ENCODE data around the gene TMEM184C. TPM values are rescaled to one million over a fixed set of nuclear protein-coding genes. Genes with fewer than 3 reads are reported as not detected.

TMEM184C gene
- total RNA-seq, 4 donors from 2014 or later: 15.6 to 30.9 (median 20.7) TPM

DNA sequence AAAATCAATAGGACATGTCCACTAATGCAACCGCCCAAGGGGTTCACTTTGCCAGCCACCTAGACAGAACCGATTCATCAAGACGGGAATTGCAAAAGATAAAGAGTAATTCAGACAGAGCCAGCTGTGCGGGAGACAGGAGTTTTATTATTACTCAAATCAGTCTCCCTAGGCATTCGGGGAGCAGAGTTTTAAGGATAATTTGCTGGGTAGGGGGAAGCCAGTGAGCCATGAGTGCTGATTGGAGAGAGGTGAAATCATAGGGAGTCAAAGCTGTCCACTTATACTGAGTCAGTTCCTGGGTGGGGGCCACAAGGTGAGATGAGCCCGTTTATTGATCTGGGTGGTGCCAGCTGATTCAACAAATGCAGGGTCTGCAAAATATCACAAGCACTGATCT, 8.5 kb downstream of the TMEM184C start:
- Histone ChIP-seq H3K27ac (no peak overlapping the region), H3K36me3 (peaks cover 0 to 76% of the 10 kb centered on the region in 2 donors), H3K4me1 (peaks cover 5 to 12% of the 10 kb centered on the region in 2 donors), H3K27me3 (no peaks in the 10 kb centered on the region), H3K9me3 (no peaks in the 10 kb centered on the region), H3K4me3 (no peak overlapping the region)
- in situ Hi-C loops (cut with MboI; ENCODE audit: low sequenced_read_pairs in 4 of 4) (loop anchor here in 1 of 4 donors (10.0 kb wide), 1 partner anchor 49 kb away; no protein-coding TSS in a partner anchor), intact Hi-C loops (cut with DNase I; ENCODE audit: low total_unique reads) (no loop called here)
- no peak for DNase-seq
- no peak for ATAC-seq
- TF ChIP-seq CTCF (IDR thresholded peaks at IDR 0.05 in 4 of 5, conservative IDR thresholded peaks at IDR 0.05 in 1 of 5) (no peak), POLR2A (IDR thresholded peaks at IDR 0.05) (no peak)

- intact Hi-C loops (cut with DNase I; ENCODE audit: low total_unique reads): no loop called here
- no peak for ATAC-seq
- H3K27ac ChIP-seq: no peak overlapping the region
Measured at GRCh38 chr4:147626903-147627302, 9.7 kb downstream of the TMEM184C start.

GRCh38 chr4:147628415-147628814, 11.2 kb downstream of the TMEM184C start:
- Histone ChIP-seq H3K27me3 (no peaks in the 10 kb centered on the region), H3K4me3 (no peak overlapping the region), H3K9me3 (no peaks in the 10 kb centered on the region), H3K36me3 (peaks cover 0 to 82% of the 10 kb centered on the region in 2 donors), H3K4me1 (no peaks in the 10 kb centered on the region), H3K27ac (no peak overlapping the region)
- intact Hi-C loops (cut with DNase I; ENCODE audit: low total_unique reads) (no loop called here), in situ Hi-C loops (cut with MboI; ENCODE audit: low sequenced_read_pairs in 4 of 4) (loop anchor here in 1 of 4 donors (10.0 kb wide), 1 partner anchor 46 kb away; no protein-coding TSS in a partner anchor)
- no peak for ATAC-seq
- no peak for TF ChIP-seq POLR2A (IDR thresholded peaks at IDR 0.05)
- no peak for TF ChIP-seq CTCF (IDR thresholded peaks at IDR 0.05 in 4 of 5, conservative IDR thresholded peaks at IDR 0.05 in 1 of 5)
- DNase-seq: no peak

More at GRCh38 chr4:147626903-147627302, 9.7 kb downstream of the TMEM184C start:
- DNase-seq: no peak
- H3K4me3 ChIP-seq: no peak overlapping the region
- in situ Hi-C loops (cut with MboI; ENCODE audit: low sequenced_read_pairs in 4 of 4): loop anchor here in 1 of 4 donors (10.0 kb wide), 1 partner anchor 48 kb away; no protein-coding TSS in a partner anchor
- peaks cover 0 to 1% of the 10 kb centered on the region in 2 donors for H3K4me1 ChIP-seq
- TF ChIP-seq CTCF (IDR thresholded peaks at IDR 0.05 in 4 of 5, conservative IDR thresholded peaks at IDR 0.05 in 1 of 5) (no peak), POLR2A (IDR thresholded peaks at IDR 0.05) (no peak)
- H3K36me3 ChIP-seq: peaks cover 0 to 84% of the 10 kb centered on the region in 2 donors
- no peaks in the 10 kb centered on the region for H3K9me3 ChIP-seq
- no peaks in the 10 kb centered on the region for H3K27me3 ChIP-seq

DNA sequence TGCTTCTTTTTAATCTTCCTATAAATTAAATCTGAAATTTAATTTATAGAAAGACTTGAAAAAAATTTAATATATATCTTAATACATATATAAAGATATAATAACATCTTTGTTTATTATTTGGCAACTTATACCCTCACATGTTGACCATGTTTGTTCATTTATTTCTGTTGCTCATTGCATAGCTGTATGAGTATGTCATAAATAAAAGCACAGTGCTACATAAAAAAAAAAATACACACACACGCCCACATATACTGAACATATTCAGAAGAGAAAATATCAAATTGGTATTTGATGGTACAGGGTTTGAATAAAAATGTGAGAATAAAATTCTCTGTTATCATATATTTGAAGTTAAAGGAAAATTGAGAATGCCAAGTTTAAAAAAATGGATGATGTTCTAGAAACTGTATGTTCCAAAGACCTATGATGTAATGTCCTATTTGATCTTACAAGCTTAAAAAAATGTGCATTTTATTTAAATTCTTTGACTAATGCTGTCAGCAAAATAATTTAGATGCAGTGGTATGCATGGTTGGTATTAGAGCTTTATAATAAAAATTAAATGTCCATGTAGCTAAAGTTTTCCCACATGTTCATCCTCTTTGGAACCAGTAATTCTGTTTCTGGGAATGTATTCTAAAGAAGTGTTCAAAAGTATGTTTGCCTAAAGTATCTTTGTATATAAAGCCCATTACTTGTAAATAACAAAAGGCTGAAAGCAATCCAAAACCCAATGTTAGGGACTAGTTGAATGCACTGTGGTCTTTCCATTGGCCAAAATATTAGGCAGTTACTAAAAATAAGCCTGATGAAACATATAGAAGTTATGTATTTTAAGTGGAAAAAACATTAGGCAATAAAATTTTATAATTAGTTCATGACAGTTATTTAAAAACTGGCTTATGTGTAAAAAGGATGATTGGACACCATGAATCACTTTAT, 12.9 kb downstream of the TMEM184C start:
- Histone ChIP-seq H3K27ac (no peak overlapping the region), H3K27me3 (no peaks in the 10 kb centered on the region), H3K9me3 (no peaks in the 10 kb centered on the region), H3K4me1 (no peaks in the 10 kb centered on the region), H3K36me3 (peaks cover 0 to 85% of the 10 kb centered on the region in 2 donors), H3K4me3 (no peak overlapping the region)
- no peak for DNase-seq
- intact Hi-C loops (cut with DNase I; ENCODE audit: low total_unique reads): no loop called here
- in situ Hi-C loops (cut with MboI; ENCODE audit: low sequenced_read_pairs in 4 of 4): loop anchor here in 1 of 4 donors (10.0 kb wide), 1 partner anchor 45 kb away; no protein-coding TSS in a partner anchor
- ATAC-seq: no peak
- TF ChIP-seq CTCF (IDR thresholded peaks at IDR 0.05 in 4 of 5, conservative IDR thresholded peaks at IDR 0.05 in 1 of 5): no peak
- TF ChIP-seq POLR2A (IDR thresholded peaks at IDR 0.05): no peak

Measured in gastrocnemius medialis (tissue), 4 donors.